RCC 7860 (cell line): Measurements from ENCODE around the gene TIAM2.
"Not testable (repeated sequence)": the region's sequence is repeated elsewhere in the genome, so short reads cannot be mapped to it uniquely, and the experiment has no call there.

Experiments used
- DNase-seq: peaks from one replicate; pipeline ENCODE4 v3.0.0-alpha.2; 2015; ENCODE audit warnings: low spot score
- FAIRE-seq: peaks from 2 replicates; lab custom pipeline; 2012; peaks lifted over from hg19 to GRCh38; lab: Jason Lieb, UNC

TIAM2 gene

DNA sequence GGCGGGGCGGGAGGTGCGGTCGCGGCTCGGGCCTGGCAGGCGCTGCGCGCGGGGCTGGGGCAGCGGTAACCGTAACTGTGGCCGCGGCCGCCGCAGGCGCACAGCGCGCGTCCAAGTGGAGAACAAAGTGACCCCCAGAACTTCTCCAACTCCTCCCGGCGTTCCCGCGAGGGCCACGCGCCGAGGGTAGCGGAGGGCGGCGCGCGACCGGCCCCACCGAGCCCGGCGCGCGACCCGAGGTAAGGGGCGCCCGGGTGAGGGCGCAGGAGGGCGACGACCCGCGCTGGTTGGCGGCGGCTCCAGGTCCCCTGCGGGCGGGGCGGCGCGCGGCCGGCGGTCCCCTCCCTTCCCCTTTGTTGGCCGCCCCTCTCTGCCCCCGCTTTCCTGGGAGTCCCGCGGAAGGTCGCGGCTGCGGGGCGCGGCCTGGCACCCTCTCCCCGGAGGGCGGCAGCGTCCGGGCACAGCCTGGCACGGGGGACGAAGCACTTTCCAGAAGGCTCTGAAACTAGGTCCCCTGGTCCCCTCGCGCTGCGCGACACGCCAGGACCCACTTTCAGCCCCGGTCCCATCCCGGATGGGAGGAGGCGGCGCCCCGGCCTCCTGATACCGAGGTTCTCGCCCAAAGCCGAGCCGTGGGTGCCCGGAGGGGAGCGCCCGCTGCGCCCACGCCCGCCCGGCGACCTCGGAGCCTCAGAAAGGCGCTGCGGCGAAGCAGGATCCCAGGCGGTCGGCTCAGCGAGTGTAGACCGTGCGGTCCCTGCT is at the start of gene TIAM2:
TIAM2 (plus strand) TSS at position 62 of the 762 bp plus-strand sequence. CDS start 133,909 bp downstream, outside the sequence.
- DNase-seq: no peak
- FAIRE-seq: no peak

GRCh38 chr6:154950979-154951344 is 44.2 kb upstream of the TIAM2 start:
- DNase-seq (no peak), FAIRE-seq (no peak)

- peak; percentile 43 for DNase-seq
- FAIRE-seq: no peak
Observed at GRCh38 chr6:154951345-154952200, 43.5 kb upstream of the TIAM2 start.

DNA sequence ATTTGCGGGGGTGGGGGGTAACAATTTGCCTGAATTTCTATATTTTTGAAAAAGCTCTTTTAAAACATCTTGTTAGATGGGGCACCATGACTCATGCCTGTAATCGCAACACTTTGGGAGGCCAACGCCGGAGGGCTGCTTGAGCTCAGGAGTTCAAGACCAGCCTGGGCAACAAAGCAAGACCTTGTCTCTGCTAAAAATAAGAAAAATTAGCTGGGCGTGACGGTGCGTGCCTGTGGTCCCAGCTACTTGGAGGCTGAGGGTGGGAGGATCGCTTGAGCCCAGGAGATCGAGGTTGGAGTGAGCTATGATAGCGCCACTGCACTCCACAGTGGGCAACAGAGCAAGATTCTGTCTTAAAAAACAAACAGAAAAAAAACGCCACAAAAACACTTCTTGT is 41.5 kb upstream of the TIAM2 start:
- FAIRE-seq: no peak
- DNase-seq: no peak

- FAIRE-seq: no peak
Observed at GRCh38 chr6:154954347-154954746, 40.8 kb upstream of the TIAM2 start.

GRCh38 chr6:154956771-154957522 is 38.2 kb upstream of the TIAM2 start:
- FAIRE-seq (no peak), DNase-seq (no peak)

More at GRCh38 chr6:154954347-154954746, 40.8 kb upstream of the TIAM2 start:
- no peak for DNase-seq

GRCh38 chr6:154958469-154958868 is 36.6 kb upstream of the TIAM2 start:
- DNase-seq (no peak), FAIRE-seq (no peak)

DNA sequence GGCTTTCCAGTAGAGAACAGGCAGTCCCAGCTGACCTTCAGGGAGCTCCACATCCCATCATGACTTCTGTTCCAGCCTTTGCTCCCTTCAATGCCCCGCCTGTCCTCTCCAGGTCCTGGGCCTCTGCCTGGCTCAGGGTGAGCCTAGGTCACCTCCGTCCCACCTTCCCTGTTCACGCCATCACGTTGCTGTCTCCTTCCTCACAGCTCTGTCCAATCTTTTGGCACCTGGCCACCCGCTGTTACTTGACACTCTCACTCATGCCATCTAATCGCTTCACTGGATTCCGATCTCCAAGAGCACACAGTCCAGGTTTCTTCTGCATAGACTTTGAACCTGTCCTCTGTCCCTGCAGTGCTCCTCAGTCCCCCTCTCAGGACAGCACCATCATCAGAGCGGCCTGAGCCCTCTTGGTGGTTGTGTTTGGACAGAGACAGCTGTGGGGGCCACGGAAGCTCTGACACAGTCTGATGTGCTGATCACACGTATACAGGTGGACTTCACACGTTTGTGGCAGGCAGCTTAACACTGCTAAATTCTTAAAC is 34.7 kb upstream of the TIAM2 start:
- DNase-seq (no peak), FAIRE-seq (no peak)

GRCh38 chr6:154960854-154961530 is 34.1 kb upstream of the TIAM2 start:
- DNase-seq: no peak
- FAIRE-seq: no peak

GRCh38 chr6:154962753-154963152 is 32.4 kb upstream of the TIAM2 start:
- peak; percentile 83 for FAIRE-seq
- DNase-seq: peak; percentile 88

DNA sequence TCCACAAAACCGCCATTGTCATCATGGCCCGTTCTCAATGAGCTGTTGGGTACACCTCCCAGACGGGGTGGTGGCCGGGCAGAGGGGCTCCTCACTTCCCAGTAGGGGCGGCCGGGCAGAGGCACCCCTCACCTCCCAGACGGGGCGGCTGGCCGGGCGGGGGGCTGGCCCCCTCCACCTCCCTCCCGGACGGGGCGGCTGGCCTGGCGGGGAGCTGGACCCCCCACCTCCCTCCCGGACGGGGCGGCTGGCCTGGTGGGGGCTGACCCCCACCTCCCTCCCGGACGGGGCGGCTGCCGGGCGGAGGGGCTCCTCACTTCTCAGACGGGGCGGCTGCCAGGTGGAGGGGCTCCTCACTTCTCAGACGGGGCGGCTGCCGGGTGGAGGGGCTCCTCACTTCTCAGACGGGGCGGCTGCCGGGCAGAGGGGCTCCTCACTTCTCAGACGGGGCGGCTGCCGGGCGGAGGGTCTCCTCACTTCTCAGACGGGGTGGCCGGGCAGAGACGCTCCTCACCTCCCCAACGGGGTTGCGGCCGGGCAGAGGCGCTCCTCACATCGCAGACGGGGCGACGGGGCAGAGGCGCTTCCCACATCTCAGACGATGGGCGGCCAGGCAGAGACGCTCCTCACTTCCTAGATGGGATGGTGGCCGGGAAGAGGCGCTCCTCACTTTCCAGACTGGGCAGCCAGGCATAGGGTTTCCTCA is 28.9 kb upstream of the TIAM2 start:
- DNase-seq, FAIRE-seq: not testable (repeated sequence)

DNA sequence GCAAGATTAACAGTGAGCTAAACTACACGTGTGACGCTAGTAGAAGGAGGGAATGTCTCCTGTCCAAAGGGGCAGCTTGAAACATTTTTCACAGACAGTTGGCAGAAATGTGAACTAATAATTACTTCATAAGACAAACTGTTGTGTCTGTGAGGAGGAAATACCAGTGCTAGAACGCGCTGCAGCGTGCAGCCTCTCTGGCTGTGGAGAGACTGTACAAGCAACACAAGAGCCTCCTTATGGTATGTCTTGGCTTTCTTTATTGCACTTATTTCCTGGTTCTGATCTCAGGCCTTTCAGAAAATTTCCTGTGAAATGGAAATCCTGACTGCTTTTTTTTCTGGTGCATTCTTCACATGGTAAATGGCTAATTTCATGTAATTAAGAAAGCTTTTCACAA is 25.3 kb upstream of the TIAM2 start:
- FAIRE-seq: no peak
- no peak for DNase-seq

- DNase-seq (no peak), FAIRE-seq (no peak)
Observed at GRCh38 chr6:154974485-154975149, 20.5 kb upstream of the TIAM2 start.

DNA sequence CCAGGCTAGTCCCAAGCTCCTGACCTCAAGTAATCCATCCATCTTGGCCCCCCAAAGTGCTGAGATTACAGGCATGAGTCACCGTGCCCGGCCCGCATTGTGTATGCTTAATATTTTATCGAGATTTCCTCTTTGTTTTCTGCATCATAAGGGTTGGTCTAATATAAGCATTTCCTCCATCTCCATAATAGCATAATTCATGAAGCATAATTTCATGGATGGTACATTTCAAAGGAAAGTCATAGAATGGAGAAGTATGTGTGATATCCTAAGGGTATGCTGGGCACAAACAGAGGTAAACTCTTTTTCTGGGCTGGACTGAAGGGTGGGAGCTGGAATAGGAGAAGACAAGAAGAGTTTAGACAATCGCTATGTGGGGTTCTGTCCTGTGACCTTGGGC is 17.5 kb upstream of the TIAM2 start:
- FAIRE-seq (no peak), DNase-seq (no peak)

GRCh38 chr6:154980273-154981078 is 14.6 kb upstream of the TIAM2 start:
- DNase-seq (no peak), FAIRE-seq (no peak)

DNA sequence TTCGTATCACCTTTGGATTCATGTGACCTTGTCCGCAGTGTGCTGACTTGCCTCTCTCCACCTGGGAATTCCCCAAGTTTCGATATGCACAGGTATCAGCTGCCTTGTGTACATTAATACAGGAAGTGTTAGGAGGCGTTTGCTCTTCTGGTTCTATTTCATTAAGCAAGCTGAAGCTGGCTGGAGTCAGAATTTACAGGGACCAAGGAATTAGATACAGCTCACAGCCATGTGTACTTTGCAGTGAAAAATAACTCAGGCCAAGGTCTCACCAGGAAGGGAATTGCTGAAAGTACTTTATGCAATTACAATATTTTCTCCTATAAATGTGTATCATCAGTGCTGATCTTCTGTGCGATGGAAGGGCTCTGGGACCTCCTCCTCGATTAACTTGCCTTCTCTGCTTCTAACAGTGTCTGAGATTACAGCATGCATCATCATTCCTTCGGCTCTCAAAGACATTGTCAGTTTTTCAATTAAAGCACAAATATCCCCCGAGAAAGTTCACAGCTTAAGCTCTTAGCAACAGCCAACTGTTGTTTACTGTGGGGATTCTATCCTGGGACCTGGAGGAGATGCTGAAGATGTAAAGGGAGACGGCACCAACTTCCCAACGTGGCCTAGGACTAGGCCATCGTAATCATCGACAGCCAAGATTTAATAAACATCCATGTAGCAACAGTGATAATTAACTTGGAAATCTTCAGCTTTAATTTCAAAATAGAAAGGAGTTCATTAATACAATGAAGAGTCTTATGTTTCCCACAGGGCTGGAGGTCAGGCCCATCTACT is 13.8 kb upstream of the TIAM2 start:
- FAIRE-seq (no peak), DNase-seq (no peak)

- FAIRE-seq (no peak), DNase-seq (peak; percentile 26)
Observed at GRCh38 chr6:154984146-154984545, 11.0 kb upstream of the TIAM2 start.

GRCh38 chr6:154986787-154987235 is 8.3 kb upstream of the TIAM2 start:
- no peak for DNase-seq
- no peak for FAIRE-seq
